Measurements from ENCODE around the gene GRIN1.

DNA sequence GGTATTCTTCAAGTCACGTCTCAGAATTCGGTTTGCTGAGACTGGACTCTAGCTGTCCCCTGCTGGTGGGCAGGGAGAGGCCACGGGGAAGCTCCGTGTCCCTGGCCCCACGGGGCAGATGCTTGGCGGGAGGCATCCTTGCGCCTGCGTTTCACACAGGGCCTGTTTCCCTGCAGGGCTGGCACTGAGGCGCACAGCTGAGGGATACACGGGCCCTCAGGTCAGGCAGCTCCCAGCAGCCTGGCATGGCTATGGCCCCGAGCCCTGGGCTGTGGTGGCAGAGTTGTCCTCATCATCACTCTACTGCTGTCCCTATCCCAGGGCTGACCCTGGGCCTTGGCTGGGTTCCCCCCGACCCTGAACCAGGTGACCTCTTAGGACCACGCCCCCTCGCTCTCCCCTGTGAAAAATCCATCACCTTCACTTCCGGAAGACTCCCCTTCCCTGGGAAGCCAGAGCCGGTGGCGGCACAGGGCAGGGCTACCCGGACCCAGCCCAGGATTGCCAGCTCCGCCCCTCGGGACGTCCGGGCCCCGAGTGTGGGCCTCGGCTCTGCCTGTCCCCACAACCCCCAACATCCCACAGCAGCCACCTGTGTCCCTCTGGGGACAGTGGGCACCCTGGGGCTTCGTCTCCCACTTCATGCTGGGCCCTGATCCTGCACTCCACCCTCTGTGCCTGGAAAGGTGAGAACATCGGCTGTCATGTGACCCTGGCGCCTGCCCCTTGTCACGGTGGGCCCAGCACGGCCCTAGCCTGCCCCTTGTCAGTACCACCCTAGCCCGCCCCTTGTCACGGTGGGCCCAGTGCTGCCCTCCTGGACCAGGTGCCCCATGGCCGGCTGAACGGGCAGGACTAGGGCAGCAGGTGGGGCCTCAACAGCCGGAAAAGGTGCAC lies 29.5 kb upstream of the GRIN1 start:
- TF ChIP-seq EZH2phosphoT487 (IDR thresholded peaks at IDR 0.05), result no peak
- TF ChIP-seq, protein P1, sequence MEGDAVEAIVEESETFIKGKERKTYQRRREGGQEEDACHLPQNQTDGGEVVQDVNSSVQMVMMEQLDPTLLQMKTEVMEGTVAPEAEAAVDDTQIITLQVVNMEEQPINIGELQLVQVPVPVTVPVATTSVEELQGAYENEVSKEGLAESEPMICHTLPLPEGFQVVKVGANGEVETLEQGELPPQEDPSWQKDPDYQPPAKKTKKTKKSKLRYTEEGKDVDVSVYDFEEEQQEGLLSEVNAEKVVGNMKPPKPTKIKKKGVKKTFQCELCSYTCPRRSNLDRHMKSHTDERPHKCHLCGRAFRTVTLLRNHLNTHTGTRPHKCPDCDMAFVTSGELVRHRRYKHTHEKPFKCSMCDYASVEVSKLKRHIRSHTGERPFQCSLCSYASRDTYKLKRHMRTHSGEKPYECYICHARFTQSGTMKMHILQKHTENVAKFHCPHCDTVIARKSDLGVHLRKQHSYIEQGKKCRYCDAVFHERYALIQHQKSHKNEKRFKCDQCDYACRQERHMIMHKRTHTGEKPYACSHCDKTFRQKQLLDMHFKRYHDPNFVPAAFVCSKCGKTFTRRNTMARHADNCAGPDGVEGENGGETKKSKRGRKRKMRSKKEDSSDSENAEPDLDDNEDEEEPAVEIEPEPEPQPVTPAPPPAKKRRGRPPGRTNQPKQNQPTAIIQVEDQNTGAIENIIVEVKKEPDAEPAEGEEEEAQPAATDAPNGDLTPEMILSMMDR (IDR thresholded peaks at IDR 0.05), result no peak
